ENCODE results near the gene NUP88.
"Not testable (repeated sequence)": the region's sequence is repeated elsewhere in the genome, so short reads cannot be mapped to it uniquely, and the experiment has no call there.

Gene NUP88

GRCh38 chr17:5419356-5419958 lies at the start of gene NUP88:
NUP88 (minus strand) TSS chr17:5419662; CDS start chr17:5419650, 12 bp downstream.
- no peak for FAIRE-seq

GRCh38 chr17:5468075-5468473 lies 48.6 kb upstream of the NUP88 start:
- no peak for FAIRE-seq

GRCh38 chr17:5467416-5467815 lies 48.0 kb upstream of the NUP88 start:
- no peak for FAIRE-seq

- no peak for FAIRE-seq
These were observed 46.8 kb upstream of the NUP88 start for GRCh38 chr17:5466295-5466694.

- no peak for FAIRE-seq
These were observed 45.5 kb upstream of the NUP88 start for GRCh38 chr17:5464717-5465507.

- no peak for FAIRE-seq
These were observed 27.3 kb upstream of the NUP88 start for GRCh38 chr17:5446786-5447185.

- FAIRE-seq: no peak
These were observed 24.7 kb upstream of the NUP88 start for GRCh38 chr17:5444209-5444608.

- FAIRE-seq: no peak
These were observed 24.3 kb upstream of the NUP88 start for GRCh38 chr17:5443728-5444127.

- FAIRE-seq: no peak
These were observed 19.9 kb upstream of the NUP88 start for GRCh38 chr17:5439446-5439764.

- FAIRE-seq: no peak
These were observed 19.4 kb upstream of the NUP88 start, which contains the start of gene C1QBP for GRCh38 chr17:5438716-5439445. C1QBP (minus strand) TSS chr17:5439155; CDS start chr17:5439073, 82 bp downstream.

GRCh38 chr17:5437721-5438317 lies 18.4 kb upstream of the NUP88 start:
- FAIRE-seq: no peak

GRCh38 chr17:5435781-5436315 lies 16.4 kb upstream of the NUP88 start:
- peak; percentile 85 for FAIRE-seq

- no peak for FAIRE-seq
These were observed 15.5 kb upstream of the NUP88 start for GRCh38 chr17:5434984-5435383.

GRCh38 chr17:5431949-5432556 lies 12.6 kb upstream of the NUP88 start:
- FAIRE-seq: no peak

GRCh38 chr17:5431234-5431633 lies 11.8 kb upstream of the NUP88 start:
- FAIRE-seq: not testable (repeated sequence)

- FAIRE-seq: no peak
These were observed 11.0 kb upstream of the NUP88 start for GRCh38 chr17:5430413-5430999.

- FAIRE-seq: no peak
These were observed 9.9 kb upstream of the NUP88 start for GRCh38 chr17:5429191-5429887.

GRCh38 chr17:5425826-5426225 lies 6.4 kb upstream of the NUP88 start:
- FAIRE-seq: no peak

- FAIRE-seq: no peak
These were observed 5.4 kb upstream of the NUP88 start for GRCh38 chr17:5424909-5425308.

- FAIRE-seq: no peak
These were observed 3.0 kb upstream of the NUP88 start for GRCh38 chr17:5422505-5422904.

- FAIRE-seq: no peak
These were observed 644 bp upstream of the NUP88 start, which contains the start of gene RPAIN for GRCh38 chr17:5419959-5420653. RPAIN (plus strand) TSS chr17:5420182; CDS start chr17:5420211, 29 bp downstream.

Measured in islet of Langerhans (tissue), 1 donor.